NCI-H187 (cell line): Measurements from ENCODE around the gene CHML.

Experiments used
- DNase-seq, 2 experiments: peaks; one replicate each; lab custom pipeline; 2025; lab: John Stamatoyannopoulos, UW

CHML gene

DNA sequence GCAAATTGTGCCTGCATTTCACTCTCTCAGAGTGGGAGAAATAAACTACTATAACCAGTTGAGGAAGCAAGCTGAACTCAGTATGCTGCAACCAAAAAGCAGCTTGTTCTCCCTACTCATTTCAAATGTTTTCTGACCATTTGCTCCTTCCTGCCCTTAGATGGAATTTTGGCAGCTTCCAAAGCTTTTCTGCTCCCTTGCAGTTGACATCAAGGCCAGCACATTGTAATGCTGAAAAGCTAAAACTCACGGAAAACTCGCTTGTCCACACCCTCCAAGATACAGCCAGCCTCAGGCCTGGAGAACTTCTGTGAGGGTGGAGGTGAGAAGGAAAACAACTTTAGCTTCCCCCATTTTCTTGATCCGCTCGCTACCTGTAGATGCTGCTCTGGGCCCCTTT is 5.0 kb upstream of the CHML start:
- no peak for DNase-seq

DNA sequence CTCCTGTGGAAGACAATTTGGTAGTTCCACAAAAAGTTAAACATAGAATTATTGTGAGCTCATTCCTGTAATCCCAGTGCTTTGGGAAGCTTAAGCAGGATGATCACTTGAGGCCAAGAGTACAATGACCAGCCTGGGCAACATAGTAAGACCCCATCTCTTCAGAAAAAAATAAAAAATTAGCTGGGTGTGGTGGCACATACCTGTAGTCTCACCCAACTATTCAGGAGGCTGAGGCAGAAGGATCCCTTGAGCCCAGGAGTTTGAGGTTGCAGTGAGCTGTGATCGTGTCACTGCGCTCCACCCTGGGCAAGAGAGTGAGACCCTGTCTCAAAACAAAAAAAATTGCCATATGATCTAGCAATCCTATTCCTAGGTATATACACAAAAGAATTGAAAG is 4.1 kb upstream of the CHML start:
- DNase-seq: no peak

DNA sequence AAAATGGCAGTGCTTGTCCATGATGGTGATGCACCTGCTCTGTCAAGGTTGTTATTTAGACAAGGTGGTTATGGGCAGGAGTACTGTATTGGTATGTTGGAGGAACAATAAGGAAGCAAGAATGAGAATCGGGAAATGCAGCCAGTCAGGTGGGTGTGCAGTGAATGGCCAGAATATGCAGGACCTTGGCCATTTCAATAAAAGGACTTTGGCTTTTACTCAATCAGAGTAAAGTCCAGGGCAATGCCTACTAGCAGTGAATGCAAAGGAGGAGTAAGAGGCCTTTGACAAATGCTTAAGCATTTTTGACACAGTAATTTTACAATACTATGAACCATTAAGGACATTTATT is 2.4 kb upstream of the CHML start:
- no peak for DNase-seq

DNA sequence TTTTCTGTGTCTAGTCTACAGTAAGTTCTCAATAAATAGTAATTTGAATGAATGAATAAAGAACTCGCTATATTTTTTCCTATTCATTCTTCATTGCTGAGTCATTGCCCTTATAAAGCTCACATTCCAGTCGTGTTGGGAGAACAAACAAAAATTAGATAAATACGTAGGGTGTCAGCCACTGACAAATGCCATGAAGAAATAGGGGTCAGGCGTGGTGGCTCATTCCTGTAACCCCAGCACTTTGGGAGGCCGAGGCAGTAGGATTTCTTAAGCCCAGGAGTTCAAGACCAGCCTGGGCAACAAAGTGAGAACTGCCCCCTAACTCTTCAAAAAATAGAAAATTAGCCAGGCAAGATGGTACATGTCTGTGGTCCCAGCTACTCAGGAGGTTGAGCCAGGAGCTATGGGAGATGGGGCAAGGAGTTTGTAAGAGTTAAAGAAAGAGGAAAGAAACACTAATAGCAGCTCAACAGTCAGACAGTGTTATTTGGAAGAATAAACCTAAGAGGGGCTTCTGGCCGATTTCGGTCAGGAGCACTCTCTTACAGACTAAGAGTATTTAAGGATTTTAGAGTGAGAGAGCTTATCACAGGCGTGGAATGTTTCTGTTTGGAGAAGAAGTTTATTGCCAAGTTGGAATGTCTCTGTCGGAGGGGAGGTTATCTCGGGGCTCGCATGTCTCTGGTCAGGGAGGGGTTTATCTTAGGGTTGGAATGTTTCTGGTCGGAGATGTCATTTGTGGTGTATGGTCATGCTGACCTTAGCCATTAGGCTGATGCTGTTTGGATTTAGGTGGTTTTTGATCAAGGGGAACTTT is 1.8 kb upstream of the CHML start:
- DNase-seq: no peak

DNA sequence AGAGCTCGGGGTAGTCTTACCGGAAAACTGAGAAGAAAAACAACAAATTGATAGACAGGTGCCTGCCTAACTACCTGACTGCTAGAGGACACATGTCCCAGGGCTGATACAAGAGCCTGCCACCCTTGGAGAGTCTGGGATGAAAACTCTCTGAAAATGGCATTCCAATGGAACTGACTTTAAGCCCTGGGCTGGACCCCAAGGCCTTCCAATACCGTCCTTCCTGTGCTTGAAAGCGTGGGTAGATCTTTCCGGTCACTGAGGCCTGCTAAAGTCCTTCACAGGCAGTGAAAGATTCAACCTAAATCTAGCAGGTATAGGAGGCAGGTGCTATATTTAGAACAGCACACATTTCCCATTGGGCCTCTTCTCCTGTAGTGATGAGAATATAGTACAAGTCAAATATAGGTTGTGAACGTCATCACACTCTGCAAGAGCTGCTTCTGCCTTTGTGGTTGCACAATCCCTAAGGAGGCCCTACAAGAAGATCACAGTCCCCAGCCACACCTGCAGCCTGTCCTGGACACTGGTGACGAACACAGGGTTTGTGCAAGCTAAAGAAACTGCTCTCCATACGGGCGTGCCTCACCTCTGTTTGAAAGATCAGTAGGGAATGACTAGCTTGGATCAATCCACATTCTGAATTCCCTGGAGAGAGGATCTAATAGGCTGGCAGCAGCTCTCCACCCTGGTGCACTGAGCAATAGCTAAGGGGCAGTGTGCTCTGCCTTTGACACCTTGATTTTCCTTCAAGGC is 876 bp upstream of the CHML start:
- DNase-seq: no peak

DNA sequence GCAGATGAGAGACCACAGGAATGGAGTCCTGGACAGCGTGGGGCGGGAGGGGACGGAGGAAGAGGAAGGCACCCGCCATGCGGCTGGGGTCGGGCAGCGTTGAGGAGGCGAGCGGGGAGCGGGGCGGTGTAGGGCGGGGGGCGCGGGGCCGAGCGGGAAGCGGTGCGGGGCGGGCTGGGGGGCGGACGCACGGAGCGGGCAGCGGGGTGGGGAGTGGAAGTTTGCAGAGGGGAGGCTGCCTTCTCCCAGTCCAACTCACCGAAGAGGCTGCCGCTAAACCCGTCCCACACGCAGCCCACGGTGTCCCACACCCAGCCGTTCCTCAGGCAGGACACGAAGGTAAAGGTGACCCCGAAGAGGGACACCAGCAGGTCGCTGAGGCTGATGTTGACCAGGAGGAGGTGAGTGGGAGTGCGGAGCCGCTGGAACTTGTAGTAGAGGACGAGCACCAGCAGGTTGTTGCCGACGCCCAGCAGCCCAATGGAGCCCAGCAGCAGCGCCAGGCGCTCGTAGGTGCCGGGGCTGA is 483 bp downstream of the CHML start:
- no peak for DNase-seq

DNA sequence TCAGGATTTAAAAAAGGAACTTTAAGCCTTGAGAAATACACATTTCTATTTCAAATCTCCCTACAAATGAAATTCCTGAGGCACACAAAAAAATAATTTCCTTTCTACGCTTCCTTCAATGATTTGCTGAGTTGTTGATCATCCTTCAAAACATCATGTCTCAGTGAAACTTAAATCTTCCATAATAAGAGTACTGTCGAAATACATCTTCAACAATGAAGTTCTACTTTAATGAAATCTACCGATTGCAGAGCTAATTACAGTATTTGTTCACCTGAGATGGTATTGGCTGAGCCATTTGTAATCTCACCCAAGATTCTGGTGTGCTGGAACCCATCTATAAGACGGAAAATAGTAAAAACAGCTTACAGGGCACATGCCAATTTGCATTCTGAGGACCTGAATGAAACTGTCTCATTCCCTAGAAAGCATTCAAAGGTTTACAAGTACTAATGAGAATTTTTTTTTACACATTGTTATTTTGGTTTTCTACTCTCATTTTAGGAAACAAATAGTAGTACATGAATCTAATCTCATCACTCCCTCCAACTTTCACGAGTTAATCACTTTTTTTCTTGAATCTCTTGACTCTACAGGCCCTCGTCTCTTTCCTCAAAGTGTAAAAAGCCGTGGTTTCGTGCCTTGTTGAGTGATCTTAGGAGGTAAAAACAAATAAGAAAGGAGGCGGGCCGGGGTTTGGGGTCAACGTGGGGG is 1.1 kb downstream of the CHML start:
- DNase-seq: no peak

DNA sequence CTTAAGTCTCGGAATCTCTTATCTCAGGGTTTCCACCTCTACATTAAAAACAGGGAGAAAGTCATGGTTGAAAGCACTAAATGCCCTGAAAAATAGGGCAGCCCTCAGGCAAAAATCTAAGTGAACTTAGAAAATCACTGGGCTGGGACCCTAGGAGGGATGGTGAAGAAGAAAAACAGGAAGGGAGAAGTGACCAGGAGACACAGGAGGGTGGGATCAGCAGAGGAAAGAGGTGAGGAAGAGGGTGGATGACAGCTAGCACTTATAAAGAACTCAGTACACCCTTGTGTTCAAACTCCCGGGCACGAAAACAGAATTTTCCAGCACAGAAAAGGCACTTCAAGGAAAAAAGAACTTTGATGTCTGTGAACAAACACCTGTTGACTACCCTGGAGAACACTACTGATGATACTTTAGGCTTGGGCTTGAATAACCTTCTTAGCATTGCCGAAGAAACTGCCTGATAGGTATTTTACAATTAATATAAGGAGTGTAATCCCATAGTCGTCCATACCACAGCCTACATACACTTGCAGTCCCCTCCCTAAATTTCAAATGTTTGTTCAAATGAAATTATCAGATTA is 2.0 kb downstream of the CHML start:
- DNase-seq: no peak

DNA sequence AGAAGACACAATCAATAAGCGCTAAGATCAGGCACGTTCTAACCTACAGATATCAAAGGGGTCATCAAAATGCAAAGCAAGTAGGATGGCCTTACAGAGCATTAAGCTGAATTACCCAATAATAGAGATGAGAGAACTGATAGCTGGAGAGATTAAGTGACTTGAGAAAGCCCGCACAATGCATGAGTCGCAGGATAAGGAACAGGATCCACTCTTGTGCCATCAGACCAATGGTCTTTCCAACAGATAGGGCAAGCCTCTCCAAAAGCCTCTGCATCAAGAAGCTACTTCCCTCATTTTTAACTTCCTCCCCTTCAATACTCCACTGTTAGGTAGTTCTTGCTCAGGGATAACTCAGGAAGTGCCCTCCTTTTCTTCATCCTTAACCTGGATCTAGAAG is 2.6 kb downstream of the CHML start:
- no peak for DNase-seq

DNA sequence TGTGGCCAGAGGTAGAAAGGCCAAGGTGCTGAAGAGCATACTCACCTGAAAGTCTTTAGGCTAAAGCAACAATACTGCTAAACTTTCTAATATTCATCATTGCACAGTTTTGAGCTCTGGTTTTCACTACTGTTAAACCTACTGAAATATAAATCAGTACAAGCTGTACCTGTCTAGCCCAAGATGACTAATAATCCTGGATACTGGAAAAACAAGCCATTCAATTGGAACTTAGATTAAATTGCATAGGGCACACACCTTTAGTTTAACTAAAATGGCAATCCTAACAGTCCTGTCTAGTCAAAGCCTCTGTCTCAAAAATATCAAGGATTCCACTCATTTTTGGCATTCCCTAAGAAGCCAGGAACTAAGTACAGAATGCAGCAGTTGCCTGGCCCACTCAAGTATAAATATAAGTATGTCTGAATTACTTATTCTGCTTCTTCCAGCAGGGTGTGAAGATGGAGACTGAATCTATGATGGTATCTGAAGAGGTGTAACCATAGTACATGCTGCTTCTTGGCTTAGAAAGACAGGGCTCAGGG is 3.1 kb downstream of the CHML start:
- no peak for DNase-seq

DNA sequence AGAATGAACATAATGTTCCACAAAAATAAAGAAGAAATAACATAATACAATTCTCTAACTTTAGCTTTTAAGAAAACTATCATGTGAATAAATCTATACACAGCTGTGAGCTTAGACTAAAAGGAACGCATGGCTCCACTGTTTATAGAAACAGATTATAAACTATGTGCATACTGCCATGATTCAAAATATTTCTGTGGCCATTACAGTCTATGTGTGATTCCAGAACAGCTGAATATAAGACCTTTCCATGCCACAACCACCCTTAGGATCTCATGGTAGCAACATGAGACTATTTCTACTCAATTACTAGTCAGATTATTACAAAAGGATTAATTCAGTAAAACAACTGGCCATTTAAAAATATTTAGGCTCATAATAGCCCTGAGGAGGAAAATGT is 3.9 kb downstream of the CHML start:
- no peak for DNase-seq

DNA sequence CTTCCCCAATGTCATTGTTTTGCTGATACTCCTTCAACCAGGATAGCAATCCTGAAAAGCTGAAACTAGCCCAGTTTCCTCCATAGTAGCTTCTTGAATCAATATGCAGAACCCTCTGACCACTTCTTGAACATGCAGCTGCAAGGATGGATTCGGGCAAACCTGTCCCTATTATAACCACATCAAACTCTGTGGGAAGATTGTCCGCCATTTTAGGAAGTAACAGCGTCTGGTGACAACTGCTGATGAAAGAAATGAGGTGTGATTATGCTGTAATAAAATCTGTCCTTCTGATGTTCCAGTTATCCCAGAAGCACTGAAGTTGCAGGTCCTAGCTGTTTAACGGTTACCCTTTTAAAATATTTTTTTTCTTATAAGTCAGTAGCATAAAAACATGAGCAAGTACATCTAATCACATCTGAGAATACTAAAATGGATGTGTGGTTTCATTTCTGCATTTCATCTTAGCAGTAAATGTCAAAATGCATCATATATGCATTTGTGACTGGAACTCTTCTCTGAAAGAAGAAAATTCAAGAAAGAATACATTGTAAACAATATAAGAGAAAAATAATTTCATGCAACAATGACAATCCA is 4.5 kb downstream of the CHML start:
- DNase-seq: no peak

DNA sequence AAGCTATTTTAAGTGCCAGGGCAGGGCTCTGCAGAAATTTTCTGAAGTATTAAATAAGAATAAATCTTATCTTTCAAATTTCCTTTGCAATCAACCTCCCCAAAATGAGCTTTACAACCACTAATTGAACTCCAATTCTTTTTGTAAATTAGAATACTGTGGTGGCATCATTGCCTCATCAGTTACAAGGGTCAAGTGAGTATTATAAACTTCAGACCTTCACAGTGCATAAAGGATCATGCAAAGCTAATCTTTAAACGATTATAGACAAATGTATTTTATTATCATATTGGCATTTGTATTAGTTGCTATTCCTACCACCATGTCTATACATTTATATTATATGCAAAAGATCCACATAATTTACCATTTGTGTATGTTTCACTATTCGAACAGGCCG is 7.2 kb downstream of the CHML start:
- no peak for DNase-seq

DNA sequence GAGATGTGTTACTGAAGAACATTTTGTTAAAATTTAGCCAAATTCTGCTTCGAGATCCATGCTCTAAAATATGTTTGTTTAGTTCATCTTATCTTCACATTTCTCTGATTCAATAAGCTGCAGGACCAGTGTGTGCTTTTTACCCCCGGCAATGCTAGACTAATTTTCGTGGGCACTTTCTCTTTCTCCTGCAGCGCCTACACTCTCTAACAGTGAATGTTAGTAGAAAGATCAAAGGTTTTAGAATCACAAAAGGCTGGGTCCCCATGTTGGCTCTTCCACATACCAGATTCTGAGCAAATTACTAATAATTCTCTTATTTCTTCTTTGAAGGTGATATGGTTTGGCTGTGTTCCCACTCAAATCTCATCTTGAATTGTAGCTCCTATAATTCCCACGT is 8.5 kb downstream of the CHML start:
- DNase-seq: no peak

DNA sequence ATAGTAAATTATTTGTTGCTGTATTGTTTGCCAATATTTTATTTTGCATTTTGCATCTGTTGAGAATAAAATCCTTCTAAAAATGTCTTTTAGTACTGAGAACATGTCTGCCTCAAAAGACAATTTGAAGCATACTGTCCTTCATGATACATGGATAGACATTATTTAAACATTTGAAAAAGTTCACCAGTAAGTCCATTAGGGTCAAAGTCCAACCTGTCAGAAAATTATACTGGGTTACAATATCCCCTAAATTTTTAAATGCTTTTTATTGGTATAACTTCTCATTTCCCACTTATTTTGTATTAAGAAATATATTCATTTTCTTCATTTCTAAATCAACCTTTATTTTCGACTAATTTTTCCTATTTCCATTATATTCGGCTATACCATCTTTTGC is 9.3 kb downstream of the CHML start:
- DNase-seq: no peak

DNA sequence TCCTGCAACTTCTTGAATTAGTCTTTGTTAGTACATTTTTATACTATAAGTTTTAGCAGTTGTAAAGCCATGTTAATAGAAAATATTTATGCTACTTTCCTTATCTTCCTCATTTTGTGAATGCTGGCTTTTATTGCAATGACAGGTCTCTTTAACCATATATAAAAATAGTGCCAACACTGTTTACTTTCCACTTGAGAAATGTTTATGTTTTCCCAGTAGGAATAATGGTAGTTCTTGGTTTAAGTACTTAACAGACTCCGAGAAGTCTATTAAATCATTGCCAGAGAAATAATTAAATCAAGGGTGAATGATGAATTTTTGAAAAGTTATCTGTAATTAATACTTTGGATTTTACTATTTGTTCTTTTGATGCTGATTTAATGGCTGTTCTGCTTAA is 9.7 kb downstream of the CHML start:
- no peak for DNase-seq

DNA sequence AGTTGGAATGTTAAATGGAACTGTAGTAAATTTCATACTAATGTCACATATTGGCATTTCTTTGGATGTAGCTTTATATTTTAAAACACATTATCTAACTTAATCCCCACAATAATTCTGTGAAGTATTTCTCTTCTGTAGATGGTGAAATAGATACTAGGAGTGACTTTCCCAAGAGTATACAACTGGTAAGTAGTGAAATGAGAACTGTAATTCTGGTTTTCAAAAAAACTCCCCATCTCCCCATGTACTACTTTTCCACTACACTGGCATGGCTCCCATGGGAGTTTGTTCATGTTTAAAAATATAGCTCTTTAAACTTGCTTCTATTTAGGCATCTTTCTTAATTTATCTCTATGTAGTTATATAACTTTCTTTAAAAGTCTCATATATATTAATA is 10.2 kb downstream of the CHML start:
- DNase-seq: no peak

DNA sequence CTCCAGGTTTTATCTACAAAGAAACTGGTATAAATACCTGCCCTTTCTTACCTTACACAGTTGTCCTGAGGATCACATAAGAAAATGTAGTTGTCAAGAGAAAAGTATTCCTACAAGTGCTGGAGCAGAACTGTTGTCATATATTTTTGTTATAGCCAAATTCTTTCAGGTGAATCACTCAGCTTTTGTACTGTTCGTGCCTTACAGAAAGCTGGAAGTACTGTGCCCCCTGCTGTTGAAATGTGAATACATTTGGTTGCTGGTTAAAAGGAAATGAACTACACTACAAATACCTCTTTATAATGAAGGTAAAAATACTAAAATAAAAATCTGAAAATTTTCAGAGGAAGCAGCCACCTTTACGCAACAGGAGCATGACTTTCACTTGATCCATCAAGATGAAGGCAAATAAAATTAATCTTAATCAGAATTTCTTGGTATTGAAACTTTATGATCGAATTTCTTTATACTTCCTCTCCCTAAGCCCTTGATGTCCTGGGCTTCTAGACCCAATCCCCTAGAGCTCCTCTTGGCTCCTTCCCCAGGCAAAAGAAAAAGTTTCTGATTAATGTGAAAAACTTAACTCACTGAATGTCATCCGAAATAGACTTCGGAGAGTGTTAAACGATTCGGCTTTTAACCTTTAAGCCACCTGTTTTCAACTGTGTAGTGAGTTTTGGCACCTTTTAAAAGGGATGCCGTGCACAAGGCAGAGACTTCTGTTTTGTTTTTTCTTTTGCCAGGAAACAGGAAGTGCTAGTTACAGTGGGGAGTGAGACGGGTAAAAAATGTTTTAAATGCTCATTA is 12.5 kb downstream of the CHML start:
- DNase-seq: no peak

DNA sequence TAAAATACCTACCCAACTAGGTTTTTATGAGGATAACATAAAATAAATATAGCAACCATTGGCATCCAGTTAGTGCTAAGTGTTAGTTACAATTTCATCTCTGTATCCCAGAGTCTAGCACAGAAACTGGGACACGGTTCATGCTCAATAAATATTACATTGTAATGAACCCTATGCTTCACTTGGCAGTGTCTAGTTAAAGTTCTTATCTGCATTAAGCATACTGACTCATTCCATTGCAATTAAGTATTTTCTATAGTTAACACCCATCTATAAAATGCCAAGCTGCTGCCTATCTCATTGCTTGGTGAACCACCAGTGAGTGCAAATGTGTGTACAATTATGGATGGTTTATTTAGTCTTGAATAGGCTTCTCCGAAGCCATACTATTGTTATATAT is 15.2 kb downstream of the CHML start:
- no peak for DNase-seq

DNA sequence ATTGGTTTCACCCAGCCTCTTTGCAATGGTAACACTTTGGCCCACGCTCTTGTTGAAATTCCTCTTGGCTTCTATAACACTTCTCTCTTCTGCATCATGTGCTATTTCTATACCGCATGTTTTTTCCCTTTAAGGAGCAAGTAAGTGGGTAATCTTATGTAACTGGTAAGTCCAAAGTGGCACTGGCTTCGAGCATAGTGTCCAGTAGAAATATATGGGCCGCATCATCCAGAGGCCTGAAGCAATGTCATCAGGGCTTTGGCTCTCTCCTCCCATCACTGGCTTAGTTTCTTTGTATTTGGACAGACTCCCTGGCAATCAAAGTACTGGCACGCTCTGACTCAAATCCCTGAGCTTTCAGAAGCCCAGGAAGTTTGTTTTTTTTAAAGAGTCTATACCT is 17.5 kb downstream of the CHML start:
- DNase-seq: no peak

DNA sequence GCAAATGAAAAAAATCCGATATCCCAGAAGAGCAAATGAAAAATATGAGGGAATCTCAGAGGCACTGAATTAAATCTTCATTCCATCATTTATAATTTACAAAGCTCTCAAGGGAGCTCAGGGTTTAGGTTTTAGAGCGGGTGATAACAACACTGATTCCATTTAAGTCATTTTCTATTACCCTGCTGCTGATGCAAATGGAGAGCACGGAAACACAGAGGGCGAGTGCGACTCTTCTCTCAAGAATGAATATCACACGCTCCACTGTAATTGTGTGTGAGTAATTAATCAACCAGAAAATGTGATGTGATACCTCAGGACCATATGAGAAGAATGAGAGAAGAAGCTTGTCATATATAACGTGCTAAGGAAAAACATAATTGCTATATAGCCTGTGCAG is 22.7 kb downstream of the CHML start:
- no peak for DNase-seq
